GM19035 (cell line): ENCODE data around the gene MPP1.

ENCODE experiments used
- ATAC-seq: cut with Tn5 transposase; IDR thresholded peaks from one replicate; pipeline ENCODE4 v1.9.1; 2021; ENCODE audit not compliant: unreplicated experiment

MPP1 gene

DNA sequence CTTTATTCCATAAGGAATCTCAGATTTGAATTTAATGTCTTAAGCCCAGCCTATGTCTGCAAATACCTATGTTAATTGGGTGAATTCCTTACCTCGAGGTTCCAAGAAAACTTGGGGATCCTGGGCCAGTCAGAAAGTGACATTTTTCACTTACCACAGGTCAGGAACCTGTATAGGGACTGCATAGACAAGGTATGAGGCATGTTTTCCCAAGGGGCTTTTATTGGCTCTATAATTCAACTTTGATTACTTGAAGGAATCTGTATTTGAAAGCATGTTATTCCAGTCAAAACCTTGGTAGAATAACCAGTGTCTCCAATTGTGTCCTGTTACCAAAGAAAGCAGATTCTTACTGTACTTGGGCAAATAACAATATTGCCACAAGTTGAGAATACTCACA lies 8.5 kb upstream of the MPP1 start:
- ATAC-seq: no peak

DNA sequence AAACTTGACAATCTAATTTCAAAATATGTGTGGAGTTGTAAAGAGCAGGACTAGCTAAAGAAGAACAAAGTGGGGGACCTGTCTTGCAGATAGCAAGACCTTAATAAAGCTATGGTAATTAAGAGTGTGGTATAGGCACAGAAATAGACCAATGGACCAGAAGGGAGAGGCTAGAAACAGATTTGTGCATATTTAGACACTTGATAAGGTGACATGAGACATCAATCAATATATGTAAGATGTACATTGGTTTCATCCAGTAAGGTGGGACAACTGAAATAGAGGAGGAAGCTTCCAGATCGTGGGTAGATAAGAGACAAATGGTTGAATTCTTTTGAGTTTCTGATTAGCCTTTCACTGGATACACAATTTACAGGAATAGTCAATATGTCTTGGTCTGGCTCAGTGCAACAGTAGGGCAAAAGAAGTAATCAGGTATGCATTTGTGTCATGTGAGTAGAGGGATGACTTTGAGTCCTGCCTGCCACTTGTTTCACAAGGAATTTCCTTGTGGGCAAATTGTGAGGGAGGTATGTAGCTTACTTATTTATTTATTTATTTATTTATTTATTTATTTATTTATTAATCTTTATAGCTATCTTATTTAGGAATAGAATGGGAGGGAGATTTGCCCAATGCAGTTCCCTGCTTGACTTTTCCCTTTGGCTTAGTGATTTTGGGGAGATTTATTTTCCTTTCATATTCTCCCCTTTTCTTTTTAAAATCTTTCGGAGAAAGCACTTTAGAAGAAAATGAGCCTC lies 7.2 kb upstream of the MPP1 start:
- ATAC-seq: no peak

DNA sequence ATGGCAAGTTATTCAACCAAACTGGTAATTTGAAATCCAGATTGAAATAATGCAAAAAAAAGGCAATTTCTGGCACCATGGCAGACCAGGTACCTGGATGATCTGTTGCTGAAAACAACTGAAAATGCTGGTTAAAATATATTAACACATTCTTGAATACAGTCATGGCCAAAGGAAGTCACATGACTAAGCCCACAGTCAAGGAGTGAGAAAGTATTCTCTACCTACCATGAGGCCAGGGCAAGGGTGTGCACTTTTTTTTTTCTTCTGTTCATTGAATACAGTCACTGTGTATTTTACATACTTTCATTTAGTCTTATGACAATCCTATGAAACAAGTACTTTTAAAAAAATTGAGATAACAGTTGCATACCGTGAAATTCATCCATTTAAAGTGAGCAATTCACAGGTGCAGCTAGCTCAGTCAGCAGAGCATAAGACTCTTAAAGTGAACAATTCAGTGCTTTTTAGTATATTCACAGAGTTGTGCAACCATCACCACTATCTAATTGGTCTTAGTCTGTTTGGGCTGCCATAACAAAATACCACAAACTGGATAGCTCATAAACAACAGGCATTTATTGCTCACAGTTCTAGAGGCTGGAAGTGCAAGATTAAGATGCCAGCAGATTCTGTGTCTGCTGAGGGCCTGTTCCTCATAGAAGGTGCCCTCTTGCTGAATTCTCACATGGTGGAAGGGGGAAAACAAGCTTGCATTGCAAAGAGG lies 4.8 kb upstream of the MPP1 start:
- ATAC-seq: no peak

DNA sequence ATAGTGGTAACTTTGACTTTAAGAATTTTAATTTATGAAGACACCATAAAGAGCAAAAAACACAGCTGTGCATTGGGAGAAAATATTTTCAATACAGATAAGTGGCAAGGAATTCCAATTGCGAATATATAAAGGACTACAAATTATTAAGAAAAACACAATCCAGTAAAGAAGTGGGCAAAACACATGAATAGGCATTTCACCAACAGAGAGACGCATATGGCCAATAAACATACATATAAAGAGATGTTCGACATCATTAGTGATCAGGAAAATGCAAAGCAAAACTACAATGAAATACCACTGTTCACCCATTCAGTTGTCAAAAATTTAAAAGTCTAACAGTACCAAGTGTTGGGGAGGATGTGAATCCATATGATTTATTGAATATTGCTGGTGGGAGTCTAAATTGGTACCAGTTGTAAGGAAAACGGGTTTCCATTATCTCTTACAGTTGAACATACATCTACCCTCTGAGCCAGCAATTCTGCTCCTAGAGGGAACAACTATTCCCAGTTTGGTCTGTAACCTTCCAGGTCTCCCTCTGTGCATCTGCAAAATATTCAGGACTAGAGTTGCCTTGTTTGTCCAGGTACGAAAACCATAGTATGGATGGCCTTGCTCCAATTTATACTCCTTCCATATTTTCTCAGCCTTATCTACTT lies 1.7 kb upstream of the MPP1 start:
- no peak for ATAC-seq

DNA sequence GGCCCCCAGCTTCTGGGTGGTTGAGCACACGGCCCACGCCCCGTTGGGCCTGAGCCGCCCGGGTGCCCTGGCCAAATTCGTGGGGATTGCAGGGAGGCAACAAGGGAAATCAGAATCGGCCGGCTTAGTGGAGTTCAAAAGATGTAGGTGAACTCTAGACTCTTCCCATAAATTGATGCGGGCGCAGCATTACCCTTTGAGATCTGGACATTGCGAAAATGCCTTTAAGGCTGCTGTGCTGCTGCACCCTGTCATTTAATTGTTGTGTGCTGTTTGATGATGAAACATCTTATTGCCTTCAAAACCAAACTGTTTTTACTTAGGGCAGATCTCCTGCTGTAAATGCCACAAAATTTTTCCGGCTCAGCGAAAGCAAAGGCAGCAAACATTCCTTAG lies 409 bp upstream of the MPP1 start:
- no peak for ATAC-seq

DNA sequence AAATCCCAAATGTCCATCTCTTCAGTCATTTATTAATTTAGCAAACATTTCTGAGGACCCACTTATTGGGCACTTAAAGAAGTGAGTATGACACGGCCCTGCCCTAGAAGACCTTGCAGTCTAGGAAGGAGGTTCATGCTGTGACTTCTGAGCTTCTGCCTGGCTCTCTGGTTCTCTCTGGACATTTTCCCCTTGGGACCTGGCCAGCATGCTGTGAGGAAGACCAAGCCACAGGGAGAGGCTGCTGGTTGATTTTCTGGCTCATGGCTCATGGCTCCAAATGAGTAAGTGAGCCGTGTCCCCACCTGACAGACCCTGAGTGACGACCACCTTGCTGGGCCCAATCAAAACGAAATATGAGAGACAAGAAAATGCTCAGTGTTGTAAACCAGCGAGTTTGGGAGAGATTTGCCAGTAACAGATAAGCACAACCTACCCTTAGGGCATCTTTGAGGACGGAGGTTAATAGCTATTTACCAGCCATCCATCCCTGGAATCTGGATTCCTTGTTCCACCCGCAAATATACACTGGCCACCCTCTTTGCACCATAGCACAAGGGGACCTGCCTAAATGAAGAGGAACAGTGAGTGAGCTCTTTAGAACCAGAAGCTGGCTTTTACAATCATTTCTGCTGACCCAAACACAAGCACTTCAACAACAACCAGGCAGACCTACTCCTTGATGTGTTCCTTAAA lies 876 bp downstream of the MPP1 start:
- ATAC-seq: no peak

DNA sequence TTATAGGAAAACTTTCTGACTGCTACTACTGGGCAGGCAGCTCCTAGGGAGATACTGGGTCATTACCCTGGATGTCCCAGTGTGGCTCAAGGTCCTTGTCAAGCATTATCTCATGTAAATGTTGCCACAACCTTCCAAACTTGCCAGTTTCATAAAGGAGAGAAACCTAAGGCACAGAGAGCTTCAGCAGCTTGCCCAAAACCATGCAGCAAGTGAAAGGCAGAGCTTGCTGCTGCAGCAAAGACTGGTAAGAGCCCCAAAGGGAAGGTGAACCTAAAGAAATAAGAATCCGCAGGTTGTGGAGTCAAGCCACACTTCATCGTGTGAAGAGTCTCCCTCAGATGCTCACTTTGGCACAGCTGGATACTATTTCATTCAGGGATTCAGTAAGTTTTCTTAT lies 2.3 kb downstream of the MPP1 start:
- no peak for ATAC-seq

DNA sequence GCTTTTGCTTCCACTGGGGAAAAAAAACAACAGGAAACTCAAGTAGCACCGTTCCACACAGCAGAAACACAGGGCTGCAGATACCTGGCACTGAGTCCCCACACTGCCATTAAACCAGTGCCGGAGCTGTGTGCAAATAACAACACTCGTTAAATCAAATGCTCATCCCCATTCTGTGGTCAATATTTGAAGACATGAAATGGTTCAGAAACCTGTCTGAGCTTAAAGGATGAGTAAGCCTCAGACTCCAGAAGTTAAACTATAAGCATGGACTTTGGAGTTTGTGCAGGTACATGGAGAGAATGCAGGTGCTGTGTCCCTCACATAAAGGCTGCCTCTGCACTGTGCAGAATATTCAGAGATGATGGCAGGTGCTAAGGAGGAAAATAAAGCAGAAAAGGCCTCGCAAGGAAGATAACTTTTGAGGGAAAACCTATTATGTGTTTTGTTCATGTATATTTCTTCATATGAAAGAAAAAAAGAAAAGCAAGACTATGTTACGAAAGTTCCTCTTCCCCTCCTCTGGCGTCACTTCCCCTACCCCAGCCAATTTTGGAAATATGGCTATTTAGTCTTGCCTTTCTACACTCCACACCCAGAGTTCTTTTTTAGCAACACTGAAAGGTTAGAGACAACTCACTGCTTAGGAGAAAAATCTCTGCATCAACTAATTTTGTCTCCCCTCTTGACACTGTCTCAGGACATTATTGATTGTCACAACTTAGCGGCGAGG lies 4.6 kb downstream of the MPP1 start:
- no peak for ATAC-seq

DNA sequence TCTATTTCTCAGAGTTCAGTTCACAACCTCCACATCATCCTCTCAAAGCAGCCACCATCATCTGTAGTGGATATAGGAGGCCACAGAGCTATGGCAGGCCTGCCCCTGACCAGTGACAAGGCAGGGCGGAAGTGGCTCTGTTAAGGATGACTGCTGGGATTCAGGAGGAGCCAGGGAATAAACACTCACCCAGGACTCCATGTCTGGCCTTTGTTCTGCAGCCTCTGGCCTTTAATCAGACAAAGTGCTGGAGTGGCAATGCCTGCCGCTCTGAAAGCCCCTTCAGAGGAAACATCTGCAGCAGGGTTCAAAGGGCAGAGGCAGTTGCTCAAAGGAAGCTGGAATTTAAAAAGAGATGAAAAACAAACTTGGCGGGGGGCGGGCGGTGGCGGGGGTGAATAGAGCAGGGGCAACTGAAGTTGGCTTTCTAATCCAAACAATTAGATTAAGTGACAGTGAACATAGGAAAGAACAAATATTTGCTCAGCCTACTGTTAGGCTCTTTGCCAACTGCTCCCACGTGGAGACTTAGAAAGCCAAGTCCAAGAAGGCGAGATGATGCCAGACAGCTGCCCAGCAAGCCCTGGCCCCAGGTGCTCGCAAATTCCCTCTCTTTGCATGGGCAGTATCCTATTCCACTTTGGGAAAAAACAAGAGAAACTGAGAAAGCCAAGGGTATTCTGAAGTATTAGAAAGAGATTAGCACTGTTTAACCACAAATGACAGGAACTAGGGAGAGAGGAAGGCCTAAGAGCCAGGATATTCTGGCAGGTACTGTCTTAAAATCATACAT lies 5.5 kb downstream of the MPP1 start:
- ATAC-seq: no peak

DNA sequence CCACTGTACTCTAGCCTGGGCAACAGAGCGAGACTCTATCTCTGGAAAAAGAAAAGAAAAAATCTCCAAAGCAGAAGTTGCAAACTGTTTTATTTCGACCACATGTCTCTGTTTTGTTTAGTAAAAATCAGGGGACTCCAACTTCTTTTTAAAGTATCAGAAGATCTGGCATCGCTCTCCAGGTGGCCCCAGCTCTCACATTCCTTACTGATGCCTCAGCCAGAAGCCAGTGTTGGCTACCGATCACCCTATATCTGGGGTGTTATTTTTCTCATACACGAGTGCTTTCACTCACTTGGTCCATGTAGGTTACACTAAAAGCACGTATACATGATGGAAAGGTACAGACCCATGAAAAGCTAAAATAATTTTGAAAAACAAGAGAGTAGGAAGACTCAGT lies 8.3 kb downstream of the MPP1 start:
- no peak for ATAC-seq

DNA sequence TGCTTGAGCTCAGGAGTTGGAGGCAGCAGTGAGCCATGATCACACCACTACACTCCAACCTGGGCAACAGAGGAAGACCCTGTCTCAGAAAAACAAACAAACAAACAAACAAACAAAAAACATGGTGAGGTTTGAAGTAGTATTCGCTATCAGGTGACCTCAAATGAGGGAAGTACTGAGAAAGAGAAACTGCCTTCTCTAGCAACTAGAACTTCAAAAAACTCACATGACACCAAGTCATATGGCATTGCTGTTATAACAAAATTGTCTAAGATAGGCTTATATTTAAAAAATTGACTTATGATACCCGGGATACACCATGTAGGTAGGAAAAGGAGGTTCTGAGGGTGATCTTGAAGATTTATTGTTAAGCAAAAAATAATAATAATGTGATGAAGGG lies 10.3 kb downstream of the MPP1 start:
- no peak for ATAC-seq

DNA sequence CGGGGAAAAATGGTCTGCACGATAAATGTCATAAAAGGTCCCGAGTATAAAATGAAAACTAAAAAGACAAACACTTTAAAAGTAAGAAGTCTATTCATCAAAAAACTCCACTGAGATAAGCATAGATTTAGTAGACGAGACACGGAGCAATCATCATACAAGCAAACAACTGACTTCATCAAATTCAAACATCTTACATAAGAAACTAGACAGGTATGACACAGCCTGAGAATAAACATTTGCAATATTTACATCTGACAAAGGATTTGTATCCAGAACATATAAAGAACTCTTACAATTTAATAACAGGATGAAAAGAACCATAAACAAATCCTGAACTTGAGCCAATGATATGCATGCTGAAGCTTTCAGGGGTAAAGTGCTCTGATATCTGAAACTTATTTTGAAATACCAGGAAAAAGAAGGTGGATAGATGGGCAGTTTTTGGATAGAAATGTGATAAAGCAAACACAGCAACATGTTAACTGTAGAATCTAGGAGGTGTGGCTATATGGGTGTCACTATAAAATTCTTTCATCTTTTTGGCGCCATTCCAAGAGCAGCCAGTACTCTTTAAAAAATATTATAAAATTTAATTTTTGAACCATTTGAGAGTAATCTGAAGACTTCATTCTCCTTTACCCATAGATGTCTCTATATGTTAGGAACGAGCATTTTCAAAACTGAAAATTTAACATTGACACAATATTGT lies 12.0 kb downstream of the MPP1 start:
- ATAC-seq: no peak

DNA sequence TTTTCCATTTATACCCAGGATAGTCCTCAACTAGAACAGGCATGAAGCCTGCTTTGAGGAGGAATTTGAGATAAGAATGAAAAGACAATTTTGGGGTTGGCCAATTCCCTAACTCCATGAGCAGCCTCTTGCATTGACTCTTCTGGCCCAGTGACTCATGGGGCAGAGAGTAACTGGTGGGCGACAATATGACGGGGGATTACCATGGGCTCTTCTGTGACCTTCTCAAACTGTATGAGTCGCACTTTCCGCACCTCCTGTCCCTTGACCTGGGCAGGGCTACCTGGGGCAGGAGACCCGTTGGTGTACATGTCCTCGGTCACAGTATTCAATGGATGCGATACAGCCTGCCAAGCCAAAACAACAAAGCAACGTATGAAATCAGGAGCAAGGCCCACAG lies 13.3 kb downstream of the MPP1 start:
- no peak for ATAC-seq

DNA sequence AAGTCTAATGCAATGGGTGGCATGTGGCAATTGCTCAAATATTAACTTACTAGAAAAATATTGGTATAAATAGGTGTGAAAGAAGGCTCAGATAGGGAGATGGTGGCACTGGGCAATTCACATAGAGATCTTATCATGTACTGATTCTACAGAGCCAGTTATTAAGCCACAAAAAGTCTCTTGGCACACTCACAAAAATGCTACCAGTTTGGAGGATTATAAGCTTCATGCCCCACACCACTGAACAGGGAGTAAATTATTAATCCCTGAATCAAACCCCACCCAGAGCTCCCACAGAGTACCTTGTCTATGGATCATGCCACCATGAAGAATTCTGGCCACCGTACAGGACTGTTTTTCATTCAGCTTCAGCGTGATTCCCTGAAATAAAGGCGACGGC lies 13.8 kb downstream of the MPP1 start:
- no peak for ATAC-seq

DNA sequence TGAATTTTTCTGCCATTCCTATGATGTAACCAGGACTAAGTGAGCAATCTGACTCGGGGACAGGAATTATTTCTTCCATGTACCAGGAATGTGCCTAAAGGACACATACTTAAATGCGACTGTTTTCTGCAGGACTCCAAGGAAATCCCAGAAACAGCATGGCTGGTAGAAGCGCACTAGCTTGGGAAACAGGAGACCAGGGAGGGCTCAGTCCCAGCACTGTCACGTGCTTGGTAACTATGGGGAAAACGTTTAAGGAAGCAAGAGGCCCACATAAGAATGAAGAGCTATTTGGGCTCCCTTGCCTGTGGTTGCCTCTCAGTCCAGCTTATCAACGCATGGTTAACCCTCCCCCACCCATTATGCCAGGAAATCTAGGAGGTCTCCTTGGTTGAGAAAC lies 19.6 kb downstream of the MPP1 start:
- ATAC-seq: no peak

DNA sequence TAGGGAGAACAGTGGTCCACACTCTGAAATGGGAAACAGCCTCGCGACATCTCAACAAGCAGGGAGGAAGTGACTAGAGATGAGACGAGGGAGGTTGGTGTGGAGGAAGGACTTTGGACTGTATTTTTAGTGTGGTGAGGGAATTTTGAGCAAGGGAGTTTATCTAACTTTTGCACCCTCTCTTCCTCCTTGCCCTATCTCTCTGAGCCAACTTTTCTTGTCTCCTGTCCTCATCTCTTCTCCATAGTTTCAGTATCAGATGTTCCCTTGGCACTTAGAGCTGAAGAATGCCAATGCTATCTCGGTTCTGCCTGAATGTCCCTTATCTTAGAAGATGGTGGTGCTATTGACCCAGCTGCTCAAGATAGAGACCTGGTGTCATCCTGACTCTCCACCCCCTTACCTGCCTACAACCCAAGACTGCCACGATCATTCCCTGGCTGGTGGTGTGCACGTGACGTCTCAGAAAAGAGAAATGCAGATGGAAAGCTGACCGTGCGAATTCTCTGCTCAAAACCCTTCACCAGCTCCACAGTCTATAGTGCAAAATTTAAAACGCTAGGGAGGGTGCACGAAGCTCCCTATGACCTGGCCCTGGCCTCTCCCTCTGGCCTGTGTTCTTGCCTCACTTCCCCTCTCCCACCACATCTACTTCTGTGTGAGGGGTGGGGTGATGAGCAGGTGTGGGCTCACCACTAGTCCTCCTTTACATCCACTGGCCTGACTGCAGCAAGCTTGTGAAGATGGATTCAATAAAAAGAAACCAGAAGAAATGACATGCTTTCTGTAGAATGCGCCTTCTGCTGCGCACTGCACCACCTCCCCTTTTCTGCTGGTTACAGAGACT lies 20.9 kb downstream of the MPP1 start:
- no peak for ATAC-seq

DNA sequence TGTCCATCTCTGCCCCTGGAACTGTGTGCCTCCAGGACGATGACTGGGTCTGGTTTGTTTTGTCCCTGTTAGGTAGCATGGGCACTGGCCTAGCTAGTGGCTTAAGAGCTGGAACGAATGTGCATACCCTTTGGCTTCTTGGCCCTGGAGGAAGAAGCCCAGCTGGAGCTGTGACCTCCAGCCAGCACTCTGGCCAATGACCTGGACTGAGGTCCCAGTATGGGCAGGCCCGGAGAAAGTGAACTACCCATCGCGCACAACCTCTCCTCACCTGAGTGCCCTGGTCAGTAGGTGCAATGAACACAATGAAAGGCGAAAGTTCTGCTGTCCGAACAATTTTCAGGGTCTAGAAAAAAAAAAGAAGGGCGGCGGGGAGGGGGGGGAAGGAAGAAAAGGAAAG lies 24.3 kb downstream of the MPP1 start:
- no peak for ATAC-seq

DNA sequence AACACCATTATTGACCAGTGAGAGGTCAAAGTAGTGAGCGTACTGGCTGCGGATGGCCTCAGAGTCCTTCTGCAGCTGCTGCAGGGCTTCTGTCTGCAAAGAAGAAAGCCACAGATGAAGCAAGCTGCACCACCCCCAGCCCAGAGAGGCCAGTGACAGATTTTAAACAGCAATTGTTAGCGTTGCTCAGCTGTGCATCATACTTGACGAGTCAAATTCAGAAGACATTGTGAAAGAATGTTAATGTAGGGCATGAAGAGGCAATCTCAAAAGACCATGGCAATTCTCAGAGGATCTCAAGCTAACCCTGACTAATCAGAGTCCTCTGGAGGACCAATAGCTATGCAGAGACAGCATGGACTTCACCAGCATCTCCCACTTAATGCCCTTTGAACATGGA lies 26.0 kb downstream of the MPP1 start:
- no peak for ATAC-seq

DNA sequence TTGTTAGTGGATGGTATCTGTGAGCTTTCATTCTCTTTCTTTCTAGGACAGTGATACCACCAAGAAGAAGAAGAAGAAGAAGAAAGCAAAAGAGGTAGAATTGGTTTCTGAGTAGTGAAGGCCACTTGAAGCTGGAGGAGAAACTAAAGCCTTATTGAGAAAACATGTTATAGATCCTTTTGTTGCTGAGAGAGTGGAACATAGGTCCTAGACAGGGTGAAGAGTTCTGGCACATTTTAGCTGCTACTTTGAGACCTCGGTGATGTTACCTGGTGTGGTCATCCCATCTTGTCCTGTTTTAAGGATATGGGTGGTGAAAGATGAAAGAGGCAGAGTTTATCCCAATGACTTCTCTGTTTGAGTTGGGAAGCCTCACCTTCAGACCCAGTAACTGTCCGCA lies 28.5 kb downstream of the MPP1 start:
- ATAC-seq: no peak
